Panc1 (cell line): ENCODE measurements around the gene ETNK1.
"Not testable (repeated sequence)": the region's sequence is repeated elsewhere in the genome, so short reads cannot be mapped to it uniquely, and the experiment has no call there.

ENCODE experiments used
- POLR2AphosphoS5 ChIP-seq: IDR thresholded peaks from 2 replicates; pipeline ENCODE4 v1.6.1; 2012; ENCODE audit warnings: mild to moderate bottlenecking, low read depth, low read length, moderate library complexity
- SIN3A ChIP-seq: IDR thresholded peaks from 2 replicates; pipeline ENCODE4 v1.6.1; 2012; ENCODE audit warnings: low read depth, mild to moderate bottlenecking, low read length, moderate library complexity, borderline replicate concordance; ENCODE audit not compliant: insufficient read depth
- TF ChIP-seq, protein P1 (sequence below): fragments of 450-650 bp; IDR thresholded peaks from 2 replicates; pipeline ENCODE4 v1.5.1; 2017; ENCODE audit warnings: mild to moderate bottlenecking
- TF ChIP-seq, protein P2 (sequence below), 2 experiments: IDR thresholded peaks; 2 replicates each; pipeline ENCODE4 v1.6.1; 2011 to 2012; ENCODE audit warnings: low read depth in 2 of 2, control low read depth in 1 of 2, low read length in 1 of 2, mild to moderate bottlenecking in 1 of 2, moderate library complexity in 1 of 2; ENCODE audit not compliant: insufficient read depth in 1 of 2

GRCh38 chr12:22612822-22613221 lies 12.1 kb upstream of the ETNK1 start:
- not testable (repeated sequence) for TF ChIP-seq SIN3A, POLR2AphosphoS5
- TF ChIP-seq, protein P1, sequence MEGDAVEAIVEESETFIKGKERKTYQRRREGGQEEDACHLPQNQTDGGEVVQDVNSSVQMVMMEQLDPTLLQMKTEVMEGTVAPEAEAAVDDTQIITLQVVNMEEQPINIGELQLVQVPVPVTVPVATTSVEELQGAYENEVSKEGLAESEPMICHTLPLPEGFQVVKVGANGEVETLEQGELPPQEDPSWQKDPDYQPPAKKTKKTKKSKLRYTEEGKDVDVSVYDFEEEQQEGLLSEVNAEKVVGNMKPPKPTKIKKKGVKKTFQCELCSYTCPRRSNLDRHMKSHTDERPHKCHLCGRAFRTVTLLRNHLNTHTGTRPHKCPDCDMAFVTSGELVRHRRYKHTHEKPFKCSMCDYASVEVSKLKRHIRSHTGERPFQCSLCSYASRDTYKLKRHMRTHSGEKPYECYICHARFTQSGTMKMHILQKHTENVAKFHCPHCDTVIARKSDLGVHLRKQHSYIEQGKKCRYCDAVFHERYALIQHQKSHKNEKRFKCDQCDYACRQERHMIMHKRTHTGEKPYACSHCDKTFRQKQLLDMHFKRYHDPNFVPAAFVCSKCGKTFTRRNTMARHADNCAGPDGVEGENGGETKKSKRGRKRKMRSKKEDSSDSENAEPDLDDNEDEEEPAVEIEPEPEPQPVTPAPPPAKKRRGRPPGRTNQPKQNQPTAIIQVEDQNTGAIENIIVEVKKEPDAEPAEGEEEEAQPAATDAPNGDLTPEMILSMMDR: not testable (repeated sequence)
- TF ChIP-seq, protein P2, sequence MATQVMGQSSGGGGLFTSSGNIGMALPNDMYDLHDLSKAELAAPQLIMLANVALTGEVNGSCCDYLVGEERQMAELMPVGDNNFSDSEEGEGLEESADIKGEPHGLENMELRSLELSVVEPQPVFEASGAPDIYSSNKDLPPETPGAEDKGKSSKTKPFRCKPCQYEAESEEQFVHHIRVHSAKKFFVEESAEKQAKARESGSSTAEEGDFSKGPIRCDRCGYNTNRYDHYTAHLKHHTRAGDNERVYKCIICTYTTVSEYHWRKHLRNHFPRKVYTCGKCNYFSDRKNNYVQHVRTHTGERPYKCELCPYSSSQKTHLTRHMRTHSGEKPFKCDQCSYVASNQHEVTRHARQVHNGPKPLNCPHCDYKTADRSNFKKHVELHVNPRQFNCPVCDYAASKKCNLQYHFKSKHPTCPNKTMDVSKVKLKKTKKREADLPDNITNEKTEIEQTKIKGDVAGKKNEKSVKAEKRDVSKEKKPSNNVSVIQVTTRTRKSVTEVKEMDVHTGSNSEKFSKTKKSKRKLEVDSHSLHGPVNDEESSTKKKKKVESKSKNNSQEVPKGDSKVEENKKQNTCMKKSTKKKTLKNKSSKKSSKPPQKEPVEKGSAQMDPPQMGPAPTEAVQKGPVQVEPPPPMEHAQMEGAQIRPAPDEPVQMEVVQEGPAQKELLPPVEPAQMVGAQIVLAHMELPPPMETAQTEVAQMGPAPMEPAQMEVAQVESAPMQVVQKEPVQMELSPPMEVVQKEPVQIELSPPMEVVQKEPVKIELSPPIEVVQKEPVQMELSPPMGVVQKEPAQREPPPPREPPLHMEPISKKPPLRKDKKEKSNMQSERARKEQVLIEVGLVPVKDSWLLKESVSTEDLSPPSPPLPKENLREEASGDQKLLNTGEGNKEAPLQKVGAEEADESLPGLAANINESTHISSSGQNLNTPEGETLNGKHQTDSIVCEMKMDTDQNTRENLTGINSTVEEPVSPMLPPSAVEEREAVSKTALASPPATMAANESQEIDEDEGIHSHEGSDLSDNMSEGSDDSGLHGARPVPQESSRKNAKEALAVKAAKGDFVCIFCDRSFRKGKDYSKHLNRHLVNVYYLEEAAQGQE (IDR thresholded peaks at IDR 0.05; ENCODE audit: insufficient read depth in 1 of 2, low read depth in 2 of 2, low read length in 1 of 2): not testable (repeated sequence)
